ENCODE measurements around the gene RPAIN. TPM values are rescaled to one million over a fixed set of nuclear protein-coding genes. Genes with fewer than 3 reads are reported as not detected.

Gene RPAIN
- total RNA-seq, 1 experiment from 2014 or later = 120 TPM

GRCh38 chr17:5472511-5472910 lies 52.5 kb downstream of the RPAIN start:
- no TSS peak for BruUV-seq (replicated peaks)
- ChIA-PET POLR2A (ENCODE audit: low non-redundant PET) (no interaction called here), CTCF (no interaction called here)
- TF ChIP-seq CTCF (conservative IDR thresholded peaks at IDR 0.05; ENCODE audit: low read depth, low read length) = no peak
- TF ChIP-seq EZH2 (IDR thresholded peaks at IDR 0.05; ENCODE audit: borderline replicate concordance, low read depth, low read length, poor library complexity, severe bottlenecking) = no peak
- H3K9me3 ChIP-seq (ENCODE audit: low read depth, low read length, poor library complexity, severe bottlenecking) = no peaks in the 10 kb centered on the region
- no peak overlapping the region for H3K4me3 ChIP-seq (ENCODE audit: low read depth, low read length, poor library complexity, severe bottlenecking)
- intact Hi-C loops (cut with micrococcal nuclease; ENCODE audit: unreplicated experiment) = no loop called here
- no peaks in the 10 kb centered on the region for H3K27me3 ChIP-seq (replicated peaks; ENCODE audit: insufficient read depth, low read depth, low read length, poor library complexity)
- peaks cover 37% of the 10 kb centered on the region for H3K36me3 ChIP-seq (ENCODE audit: insufficient read depth, low read length, poor library complexity, severe bottlenecking)
- no peak for DNase-seq (ENCODE audit: low spot score)
- H3K27ac ChIP-seq (ENCODE audit: low read depth, low read length, poor library complexity, severe bottlenecking) = no peak overlapping the region
- no peaks in the 10 kb centered on the region for H3K4me1 ChIP-seq (ENCODE audit: insufficient read depth, low read length, poor library complexity, severe bottlenecking)

- ChIA-PET POLR2A (ENCODE audit: low non-redundant PET) (no interaction called here), CTCF (interaction anchor here (0.6 kb wide), 1 partner anchor 12 kb away, joined by 4 read pairs; the partner anchor contains the start of gene MIS12)
- DNase-seq (ENCODE audit: low spot score) = no peak
- intact Hi-C loops (cut with micrococcal nuclease; ENCODE audit: unreplicated experiment) = no loop called here
- TF ChIP-seq CTCF (conservative IDR thresholded peaks at IDR 0.05; ENCODE audit: low read depth, low read length) = no peak
- TF ChIP-seq EZH2 (IDR thresholded peaks at IDR 0.05; ENCODE audit: borderline replicate concordance, low read depth, low read length, poor library complexity, severe bottlenecking) = no peak
- Histone ChIP-seq H3K9me3 (ENCODE audit: low read depth, low read length, poor library complexity, severe bottlenecking) (no peaks in the 10 kb centered on the region), H3K27me3 (replicated peaks; ENCODE audit: insufficient read depth, low read depth, low read length, poor library complexity) (no peaks in the 10 kb centered on the region), H3K4me1 (ENCODE audit: insufficient read depth, low read length, poor library complexity, severe bottlenecking) (no peaks in the 10 kb centered on the region), H3K27ac (ENCODE audit: low read depth, low read length, poor library complexity, severe bottlenecking) (no peak overlapping the region), H3K36me3 (ENCODE audit: insufficient read depth, low read length, poor library complexity, severe bottlenecking) (peaks cover 51% of the 10 kb centered on the region), H3K4me3 (ENCODE audit: low read depth, low read length, poor library complexity, severe bottlenecking) (no peak overlapping the region)
- no TSS peak for BruUV-seq (replicated peaks)
Observed at GRCh38 chr17:5473906-5474305, 53.9 kb downstream of the RPAIN start.

GRCh38 chr17:5478992-5479391 lies 59.0 kb downstream of the RPAIN start:
- no peak for TF ChIP-seq EZH2 (IDR thresholded peaks at IDR 0.05; ENCODE audit: borderline replicate concordance, low read depth, low read length, poor library complexity, severe bottlenecking)
- no peak for TF ChIP-seq CTCF (conservative IDR thresholded peaks at IDR 0.05; ENCODE audit: low read depth, low read length)
- DNase-seq (ENCODE audit: low spot score) = no peak
- Histone ChIP-seq H3K9me3 (ENCODE audit: low read depth, low read length, poor library complexity, severe bottlenecking) (no peaks in the 10 kb centered on the region), H3K36me3 (ENCODE audit: insufficient read depth, low read length, poor library complexity, severe bottlenecking) (peaks cover 84% of the 10 kb centered on the region), H3K4me1 (ENCODE audit: insufficient read depth, low read length, poor library complexity, severe bottlenecking) (no peaks in the 10 kb centered on the region), H3K4me3 (ENCODE audit: low read depth, low read length, poor library complexity, severe bottlenecking) (no peak overlapping the region), H3K27me3 (replicated peaks; ENCODE audit: insufficient read depth, low read depth, low read length, poor library complexity) (no peaks in the 10 kb centered on the region), H3K27ac (ENCODE audit: low read depth, low read length, poor library complexity, severe bottlenecking) (no peak overlapping the region)
- ChIA-PET CTCF (no interaction called here), POLR2A (ENCODE audit: low non-redundant PET) (no interaction called here)
- intact Hi-C loops (cut with micrococcal nuclease; ENCODE audit: unreplicated experiment) = no loop called here
- BruUV-seq (replicated peaks) = no TSS peak

Measured in A673 (cell line).